Aorta (tissue), 5 donors: ENCODE data around the gene RHCG. TPM values are rescaled to one million over a fixed set of nuclear protein-coding genes. Genes with fewer than 3 reads are reported as not detected.

Source experiments
- ATAC-seq: fragments of 200-7000 bp; cut with Tn5 transposase; one replicate; pipeline ENCODE4 v1.9.1; 2022; ENCODE audit warnings: moderate library complexity; ENCODE audit not compliant: low FRiP score
- DNase-seq, 2 donors: peaks; one replicate each; pipeline ENCODE4 v3.0.0-alpha.2; 2020
- H3K27ac ChIP-seq, 2 donors: one replicate each; pipeline ENCODE4 v1.5.1; 2013; ENCODE audit warnings: low read length in 2 of 2, mild to moderate bottlenecking in 2 of 2, moderate library complexity in 2 of 2, control low read depth in 1 of 2, inconsistent platforms in 1 of 2, low read depth in 1 of 2
- H3K27me3 ChIP-seq, 2 donors: one replicate each; pipeline ENCODE4 v1.6.1; 2013; ENCODE audit warnings: control low read depth in 1 of 2, low read length in 1 of 2, mild to moderate bottlenecking in 1 of 2, moderate library complexity in 1 of 2; ENCODE audit not compliant: insufficient read depth in 2 of 2, control insufficient read depth in 1 of 2
- H3K36me3 ChIP-seq, 2 donors: one replicate each; pipeline ENCODE4 v1.6.1; 2013; ENCODE audit warnings: control low read depth in 1 of 2, low read length in 1 of 2, mild to moderate bottlenecking in 1 of 2; ENCODE audit not compliant: insufficient read depth in 2 of 2, control insufficient read depth in 1 of 2
- H3K4me1 ChIP-seq, 2 donors: one replicate each; pipeline ENCODE4 v1.6.1; 2013; ENCODE audit warnings: low read length in 2 of 2, control low read depth in 1 of 2, mild to moderate bottlenecking in 1 of 2, moderate library complexity in 1 of 2; ENCODE audit not compliant: insufficient read depth in 2 of 2, control insufficient read depth in 1 of 2
- H3K4me3 ChIP-seq, 2 donors: one replicate each; pipeline ENCODE4 v1.5.1; 2013; ENCODE audit warnings: low read length in 2 of 2, control low read depth in 1 of 2, mild to moderate bottlenecking in 1 of 2
- H3K9me3 ChIP-seq: one replicate; pipeline ENCODE4 v1.6.1; 2013; ENCODE audit warnings: mild to moderate bottlenecking, low read length; ENCODE audit not compliant: control insufficient read depth
- whole genome bisulfite sequencing, 2 donors: extraction: QIAGEN DNeasy Blood & Tissue Kit; methylation state at CpG; one replicate each; pipeline ENCODE4 v1.1.7; 2013; 5-methylcytosine and 5-hydroxymethylcytosine counted together
- intact Hi-C, 2 donors: fragments of 100-400 bp; cut with DNase I; formaldehyde crosslinking; loops; one replicate each; pipeline versions ENCODE4 v1.14.2 to v1.15.0; 2022
- polyA plus RNA-seq, 2 donors: library from polyadenylated mRNA; stranded (reverse); fragments of 200-250 nt; gene quantifications; one replicate each; pipeline ENCODE4 v1.2.3, GENCODE V29; 2013
- total RNA-seq, 2 donors: library from RNA; stranded (reverse); fragmentation: NEBNext Ultra II Directional; extraction: Animal tissue kit (Norgen Biotek cat#: 25700); gene quantifications; one replicate each; pipeline ENCODE4 v1.2.1, GENCODE V29; 2021
- donor health status: healthy with polysubstance abuse.
- donor health status: Bipolar disorder and iron deficiency.
- donor health status: DM: no; HTN: no; CAD: no.
- donor health status: DM: no; HTN: no; CAD: no.
- donor health status: DM: yes; HTN: yes; CAD: no.

RHCG gene
- total and polyA plus RNA-seq, 4 donors = 1.0 to 2.1 TPM; not detected in 2

GRCh38 chr15:89497231-89497630, 848 bp upstream of the RHCG start:
- no peak overlapping the region for H3K4me3 ChIP-seq
- no peaks in the 10 kb centered on the region for H3K9me3 ChIP-seq
- H3K4me1 ChIP-seq = no peaks in the 10 kb centered on the region
- ATAC-seq (no peak), DNase-seq (no peak)
- intact Hi-C loops = no loop called here
- no peaks in the 10 kb centered on the region for H3K27me3 ChIP-seq
- WGBS, 2 donors = 40 to 53% methylated on average over 1 of the region's 1 CpG
- no peaks in the 10 kb centered on the region for H3K36me3 ChIP-seq
- no peak overlapping the region for H3K27ac ChIP-seq

GRCh38 chr15:89495638-89496145, 691 bp downstream of the RHCG start:
- Histone ChIP-seq H3K27me3 (no peaks in the 10 kb centered on the region), H3K9me3 (no peaks in the 10 kb centered on the region), H3K36me3 (no peaks in the 10 kb centered on the region), H3K4me3 (no peak overlapping the region), H3K27ac (no peak overlapping the region), H3K4me1 (no peaks in the 10 kb centered on the region)
- intact Hi-C loops = no loop called here
- ATAC-seq (no peak), DNase-seq (no peak)
- WGBS, 2 donors = 71 to 75% methylated on average over 10 of the region's 10 CpGs

GRCh38 chr15:89494941-89495637, 1.3 kb downstream of the RHCG start:
- Histone ChIP-seq H3K27me3 (no peaks in the 10 kb centered on the region), H3K4me3 (no peak overlapping the region), H3K4me1 (no peaks in the 10 kb centered on the region), H3K27ac (no peak overlapping the region), H3K36me3 (no peaks in the 10 kb centered on the region), H3K9me3 (no peaks in the 10 kb centered on the region)
- intact Hi-C loops = no loop called here
- 72 to 77% methylated on average over 7 of the region's 7 CpGs for WGBS, 2 donors
- DNase-seq (no peak), ATAC-seq (no peak)

- ATAC-seq (no peak), DNase-seq (no peak)
- Histone ChIP-seq H3K36me3 (no peaks in the 10 kb centered on the region), H3K27me3 (no peaks in the 10 kb centered on the region), H3K4me1 (no peaks in the 10 kb centered on the region), H3K9me3 (no peaks in the 10 kb centered on the region), H3K27ac (no peak overlapping the region), H3K4me3 (no peak overlapping the region)
- WGBS, 2 donors = 85 to 88% methylated on average over 3 of the region's 3 CpGs
- intact Hi-C loops = no loop called here
Observed at GRCh38 chr15:89494031-89494430, 2.4 kb downstream of the RHCG start.

GRCh38 chr15:89492934-89493631, 3.3 kb downstream of the RHCG start:
- Histone ChIP-seq H3K27me3 (no peaks in the 10 kb centered on the region), H3K4me1 (no peaks in the 10 kb centered on the region), H3K9me3 (no peaks in the 10 kb centered on the region), H3K4me3 (no peak overlapping the region), H3K36me3 (no peaks in the 10 kb centered on the region), H3K27ac (no peak overlapping the region)
- intact Hi-C loops = no loop called here
- DNase-seq (no peak), ATAC-seq (no peak)
- 65 to 70% methylated on average over 16 of the region's 16 CpGs for WGBS, 2 donors

- ATAC-seq = no peak
- H3K36me3 ChIP-seq = no peaks in the 10 kb centered on the region
- no peak overlapping the region for H3K4me3 ChIP-seq
- intact Hi-C loops = no loop called here
- DNase-seq = no peak
- no peaks in the 10 kb centered on the region for H3K4me1 ChIP-seq
- no peak overlapping the region for H3K27ac ChIP-seq
- no peaks in the 10 kb centered on the region for H3K9me3 ChIP-seq
- no peaks in the 10 kb centered on the region for H3K27me3 ChIP-seq
- 24 to 25% methylated on average over 5 of the region's 5 CpGs for WGBS, 2 donors
Observed at GRCh38 chr15:89492111-89492641, 4.2 kb downstream of the RHCG start.

- DNase-seq = no peak
- Histone ChIP-seq H3K36me3 (no peaks in the 10 kb centered on the region), H3K27ac (no peak overlapping the region), H3K9me3 (no peaks in the 10 kb centered on the region), H3K4me3 (no peak overlapping the region), H3K4me1 (no peaks in the 10 kb centered on the region), H3K27me3 (no peaks in the 10 kb centered on the region)
- 51 to 66% methylated on average over 8 of the region's 8 CpGs for WGBS, 2 donors
- intact Hi-C loops = no loop called here
- ATAC-seq = no peak
Observed at GRCh38 chr15:89490814-89491315, 5.5 kb downstream of the RHCG start.

- DNase-seq (no peak), ATAC-seq (no peak)
- Histone ChIP-seq H3K27me3 (no peaks in the 10 kb centered on the region), H3K4me3 (no peak overlapping the region), H3K36me3 (no peaks in the 10 kb centered on the region), H3K9me3 (no peaks in the 10 kb centered on the region), H3K4me1 (no peaks in the 10 kb centered on the region), H3K27ac (no peak overlapping the region)
- 57 to 62% methylated on average over 10 of the region's 10 CpGs for WGBS, 2 donors
- intact Hi-C loops = no loop called here
Observed at GRCh38 chr15:89490081-89490813, 6.1 kb downstream of the RHCG start.
